Measurements from ENCODE around the gene AMACR.

- no peak for TF ChIP-seq EP300 (IDR thresholded peaks at IDR 0.05; ENCODE audit: borderline replicate concordance)
- no peak for TF ChIP-seq FOXM1 (IDR thresholded peaks at IDR 0.05; ENCODE audit: borderline replicate concordance, low read depth)
- TF ChIP-seq REST (IDR thresholded peaks at IDR 0.05; ENCODE audit: low read depth) = no peak
- TF ChIP-seq RAD21 (IDR thresholded peaks at IDR 0.05; ENCODE audit: low read depth) = no peak
- TF ChIP-seq TCF12 (IDR thresholded peaks at IDR 0.05; ENCODE audit: low read depth) = no peak
Measured at GRCh38 chr5:34047143-34047542, 39.3 kb upstream of the AMACR start.
